Measurements from ENCODE around the gene MID1IP1. TPM values are rescaled to one million over a fixed set of nuclear protein-coding genes. Genes with fewer than 3 reads are reported as not detected.

Gene MID1IP1
- total and polyA plus RNA-seq, 2 of the 8 experiments (the other 6 are each of a cell fraction or from before 2014, with no cell fraction given) = 118 to 128 TPM

- TF ChIP-seq ATF3 (IDR thresholded peaks at IDR 0.05; ENCODE audit: insufficient read depth, low read depth, low read length) (no peak), CEBPB (IDR thresholded peaks at IDR 0.05; ENCODE audit: low read depth, low read length) (no peak), KDM5A (IDR thresholded peaks at IDR 0.05; ENCODE audit: low read length) (no peak), POLR2AphosphoS5 (IDR thresholded peaks at IDR 0.05; ENCODE audit: low read depth, low read length) (no peak), RAD21 (IDR thresholded peaks at IDR 0.05 in 1 of 2, conservative IDR thresholded peaks at IDR 0.05 in 1 of 2; ENCODE audit: low read depth in 2 of 2, low read length in 2 of 2) (no peak)
Measured at GRCh38 chrX:38839277-38839676, 38.0 kb downstream of the MID1IP1 start (continued).
